Smooth muscle cell (in vitro differentiated cells): ENCODE measurements around the gene CLPTM1L. TPM values are rescaled to one million over a fixed set of nuclear protein-coding genes. Genes with fewer than 3 reads are reported as not detected.

ENCODE experiments used
- DNase-seq: peaks from one replicate; lab custom pipeline; 2025; ENCODE audit not compliant: unreplicated experiment; lab: John Stamatoyannopoulos, UW
- H2AFZ ChIP-seq: fragments of 200-600 bp; sonication (generic); 2 replicates; pipeline ENCODE4 v1.6.0; 2016; ENCODE audit warnings: antibody characterized with exemption, low read depth, mild to moderate bottlenecking
- H3F3A ChIP-seq: fragments of 200-600 bp; sonication (generic); 2 replicates; pipeline ENCODE4 v1.6.0; 2017; ENCODE audit warnings: antibody characterized with exemption, low read depth
- H3K27ac ChIP-seq: fragments of 200-600 bp; sonication (generic); 2 replicates; pipeline ENCODE4 v1.5.1; 2016; ENCODE audit warnings: low read depth, mild to moderate bottlenecking
- H3K27me3 ChIP-seq: fragments of 200-600 bp; sonication (generic); 2 replicates; pipeline ENCODE4 v1.6.1; 2016; ENCODE audit warnings: low read depth, mild to moderate bottlenecking
- H3K36me3 ChIP-seq: fragments of 200-600 bp; sonication (generic); 2 replicates; pipeline ENCODE4 v1.5.1; 2016; ENCODE audit warnings: low read depth
- H3K4me1 ChIP-seq: fragments of 200-600 bp; sonication (generic); 2 replicates; pipeline ENCODE4 v1.5.1; 2016; ENCODE audit warnings: low read depth
- H3K4me2 ChIP-seq: fragments of 200-600 bp; sonication (generic); 2 replicates; pipeline ENCODE4 v1.6.0; 2016; ENCODE audit warnings: mild to moderate bottlenecking
- H3K4me3 ChIP-seq: fragments of 200-600 bp; sonication (generic); 2 replicates; pipeline ENCODE4 v1.5.1; 2016; ENCODE audit warnings: mild to moderate bottlenecking
- H3K79me2 ChIP-seq: fragments of 200-600 bp; sonication (generic); 2 replicates; pipeline ENCODE4 v1.6.0; 2016; ENCODE audit warnings: low read depth, mild to moderate bottlenecking
- H3K9ac ChIP-seq: fragments of 200-600 bp; sonication (generic); 2 replicates; pipeline ENCODE4 v1.6.0; 2016; ENCODE audit warnings: low read depth
- H3K9me3 ChIP-seq: fragments of 200-600 bp; sonication (generic); replicated peaks from 2 replicates; pipeline ENCODE4 v1.5.1; 2016; ENCODE audit warnings: low read depth
- H4K20me1 ChIP-seq: fragments of 200-600 bp; sonication (generic); 2 replicates; pipeline ENCODE4 v1.6.0; 2016; ENCODE audit warnings: low read depth
- WGBS: methylation state at CpG from one replicate; pipeline ENCODE4 v1.1.7; 2016; ENCODE audit warnings: low lambda C conversion rate; 5-methylcytosine and 5-hydroxymethylcytosine counted together
- polyA plus RNA-seq: library from polyadenylated mRNA; unstranded; fragments of >200 nt; fragmentation: Nextera tagmentation; extraction: Ambion mirVana; gene quantifications from 2 replicates; pipeline ENCODE4 v1.2.1, GENCODE V29; 2016
- total RNA-seq: library from RNA; depleted of rRNA; stranded (reverse); fragments of >200 nt; gene quantifications from 2 replicates; pipeline ENCODE4 v1.2.3, GENCODE V29; 2014
- TF ChIP-seq, protein P1 (sequence below): fragments of 200-600 bp; sonication (generic); IDR thresholded peaks from 2 replicates; pipeline ENCODE4 v1.5.1; 2017; ENCODE audit warnings: borderline replicate concordance, mild to moderate bottlenecking, antibody characterized with exemption; ENCODE audit not compliant: insufficient read depth, poor library complexity, severe bottlenecking

Gene CLPTM1L
- total and polyA plus RNA-seq, 2 experiments from 2014 or later, result 125 to 127 TPM

DNA sequence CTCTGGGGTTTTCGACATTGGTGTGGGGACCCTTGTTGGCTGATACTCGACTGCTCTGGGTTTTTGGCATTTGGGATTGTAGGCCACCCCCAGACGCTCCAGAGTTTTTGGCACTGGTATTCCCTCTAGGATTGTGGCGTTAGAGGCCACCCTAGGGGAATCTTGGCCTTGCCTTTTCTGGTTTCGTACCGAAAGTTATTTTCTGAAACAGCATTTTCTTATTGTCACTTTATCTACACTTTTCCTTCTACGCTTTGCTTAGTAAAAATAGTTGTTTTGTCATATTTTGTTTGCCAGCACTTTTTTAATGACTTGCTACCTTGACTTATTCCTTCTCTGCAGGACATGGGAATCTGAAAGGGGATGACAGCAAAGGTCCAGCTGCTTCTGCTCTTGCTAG lies 25.1 kb upstream of the CLPTM1L start:
- peaks cover 55% of the 10 kb centered on the region for H3K27me3 ChIP-seq
- no peaks in the 10 kb centered on the region for H3F3A ChIP-seq
- TF ChIP-seq, protein P1, sequence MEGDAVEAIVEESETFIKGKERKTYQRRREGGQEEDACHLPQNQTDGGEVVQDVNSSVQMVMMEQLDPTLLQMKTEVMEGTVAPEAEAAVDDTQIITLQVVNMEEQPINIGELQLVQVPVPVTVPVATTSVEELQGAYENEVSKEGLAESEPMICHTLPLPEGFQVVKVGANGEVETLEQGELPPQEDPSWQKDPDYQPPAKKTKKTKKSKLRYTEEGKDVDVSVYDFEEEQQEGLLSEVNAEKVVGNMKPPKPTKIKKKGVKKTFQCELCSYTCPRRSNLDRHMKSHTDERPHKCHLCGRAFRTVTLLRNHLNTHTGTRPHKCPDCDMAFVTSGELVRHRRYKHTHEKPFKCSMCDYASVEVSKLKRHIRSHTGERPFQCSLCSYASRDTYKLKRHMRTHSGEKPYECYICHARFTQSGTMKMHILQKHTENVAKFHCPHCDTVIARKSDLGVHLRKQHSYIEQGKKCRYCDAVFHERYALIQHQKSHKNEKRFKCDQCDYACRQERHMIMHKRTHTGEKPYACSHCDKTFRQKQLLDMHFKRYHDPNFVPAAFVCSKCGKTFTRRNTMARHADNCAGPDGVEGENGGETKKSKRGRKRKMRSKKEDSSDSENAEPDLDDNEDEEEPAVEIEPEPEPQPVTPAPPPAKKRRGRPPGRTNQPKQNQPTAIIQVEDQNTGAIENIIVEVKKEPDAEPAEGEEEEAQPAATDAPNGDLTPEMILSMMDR, result no peak
- H2AFZ ChIP-seq, result no peak overlapping the region
- H3K27ac ChIP-seq, result no peak overlapping the region
- no peak overlapping the region for H3K4me3 ChIP-seq
- no peak for DNase-seq
- no peaks in the 10 kb centered on the region for H4K20me1 ChIP-seq
- 87% methylated on average over 7 of the region's 7 CpGs for WGBS
- H3K9ac ChIP-seq, result no peak overlapping the region
- no peaks in the 10 kb centered on the region for H3K4me1 ChIP-seq
- no peaks in the 10 kb centered on the region for H3K79me2 ChIP-seq
- no peak overlapping the region for H3K4me2 ChIP-seq
- H3K9me3 ChIP-seq, result no peaks in the 10 kb centered on the region
- H3K36me3 ChIP-seq, result no peaks in the 10 kb centered on the region

DNA sequence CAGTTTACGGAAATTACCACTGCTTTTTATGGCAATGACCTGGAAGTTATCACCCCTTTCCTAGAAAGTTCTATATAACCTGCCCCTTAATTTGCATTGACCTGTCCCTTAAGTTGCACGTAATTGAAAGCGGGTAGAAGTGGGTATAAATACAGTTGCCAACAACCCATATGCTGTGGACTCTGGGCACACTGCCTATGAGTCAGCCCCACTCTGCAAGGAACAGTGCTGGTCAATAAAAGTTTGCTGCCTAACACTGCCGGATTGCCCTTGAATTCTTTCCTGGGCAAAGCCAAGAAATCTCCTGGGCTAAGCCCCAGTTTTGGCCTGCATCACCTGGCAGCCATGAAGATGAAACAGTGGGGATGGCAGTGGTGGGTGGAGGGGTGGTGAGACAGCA lies 23.9 kb upstream of the CLPTM1L start:
- TF ChIP-seq, protein P1, result no peak
- Histone ChIP-seq H2AFZ (no peak overlapping the region), H3K4me1 (no peaks in the 10 kb centered on the region), H3K4me3 (no peak overlapping the region), H3K27ac (no peak overlapping the region), H3K4me2 (no peak overlapping the region), H4K20me1 (no peaks in the 10 kb centered on the region), H3K27me3 (peaks cover 62% of the 10 kb centered on the region), H3F3A (no peaks in the 10 kb centered on the region), H3K36me3 (no peaks in the 10 kb centered on the region), H3K9me3 (no peaks in the 10 kb centered on the region), H3K9ac (no peak overlapping the region), H3K79me2 (no peaks in the 10 kb centered on the region)
- WGBS, result 86% methylated on average over 4 of the region's 4 CpGs
- DNase-seq, result no peak

DNA sequence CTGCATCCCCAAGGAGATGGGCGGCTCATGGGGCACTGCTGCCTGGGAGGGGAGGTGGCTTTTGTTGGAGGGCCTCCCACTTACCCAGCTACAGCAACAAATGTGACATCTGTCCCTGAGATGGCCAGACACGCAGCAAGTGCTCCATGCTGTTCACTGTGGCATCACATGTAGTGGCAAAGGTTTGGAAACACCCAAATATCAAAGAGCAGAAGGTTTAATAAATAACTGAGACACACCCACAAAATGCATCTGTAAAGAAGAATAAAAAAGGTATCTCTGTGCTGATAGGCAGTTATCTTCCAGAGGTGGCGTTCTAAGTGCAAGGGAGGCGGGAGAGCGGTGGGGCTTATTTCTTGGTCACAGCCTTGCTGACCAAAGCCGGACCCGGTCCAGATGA lies 23.3 kb upstream of the CLPTM1L start:
- no peak overlapping the region for H3K27ac ChIP-seq
- no peak overlapping the region for H3K4me2 ChIP-seq
- H2AFZ ChIP-seq, result no peak overlapping the region
- DNase-seq, result no peak
- peaks cover 67% of the 10 kb centered on the region for H3K27me3 ChIP-seq
- no peaks in the 10 kb centered on the region for H3K9me3 ChIP-seq
- WGBS, result 90% methylated on average over 7 of the region's 7 CpGs
- H3K79me2 ChIP-seq, result no peaks in the 10 kb centered on the region
- H4K20me1 ChIP-seq, result no peaks in the 10 kb centered on the region
- no peak overlapping the region for H3K9ac ChIP-seq
- H3K36me3 ChIP-seq, result no peaks in the 10 kb centered on the region
- no peak overlapping the region for H3K4me3 ChIP-seq
- no peaks in the 10 kb centered on the region for H3F3A ChIP-seq
- no peaks in the 10 kb centered on the region for H3K4me1 ChIP-seq
- TF ChIP-seq, protein P1, result no peak

DNA sequence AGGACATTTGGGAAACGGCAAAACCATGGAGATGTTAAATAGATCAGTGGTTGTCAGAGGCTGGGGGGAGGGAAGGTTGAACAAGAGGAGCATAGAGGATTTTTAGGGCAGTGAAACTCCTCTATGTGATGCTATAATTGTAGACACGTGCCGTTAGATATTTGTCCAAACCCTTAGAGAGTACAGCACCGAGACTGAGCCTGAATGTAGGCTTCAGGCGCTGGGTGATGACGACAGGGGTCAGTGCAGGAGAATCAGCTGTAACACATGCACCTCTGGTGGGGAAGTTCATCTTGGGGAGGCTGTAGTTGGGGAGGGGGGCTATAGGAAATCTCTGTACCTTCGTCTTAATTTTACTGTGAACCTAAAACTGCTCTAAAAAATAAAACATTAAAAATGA lies 22.2 kb upstream of the CLPTM1L start:
- Histone ChIP-seq H3K9ac (no peak overlapping the region), H3K4me1 (no peaks in the 10 kb centered on the region), H3K4me3 (no peak overlapping the region), H3K4me2 (no peak overlapping the region), H3K79me2 (no peaks in the 10 kb centered on the region), H3K36me3 (no peaks in the 10 kb centered on the region), H3K9me3 (no peaks in the 10 kb centered on the region), H3F3A (no peaks in the 10 kb centered on the region), H4K20me1 (no peaks in the 10 kb centered on the region), H2AFZ (no peak overlapping the region), H3K27ac (no peak overlapping the region), H3K27me3 (peaks cover 64% of the 10 kb centered on the region)
- TF ChIP-seq, protein P1, result no peak
- no peak for DNase-seq
- 88% methylated on average over 7 of the region's 7 CpGs for WGBS
